H1 (cell line): ENCODE data around the gene GRID1. TPM values are rescaled to one million over a fixed set of nuclear protein-coding genes. Genes with fewer than 3 reads are reported as not detected.

Experiments used
- CTCF ChIA-PET: fragments of 300-600 bp; sonication (Branson Sonifier 250); formaldehyde crosslinking; loops from one replicate; lab custom pipeline; 2021; ENCODE audit not compliant: partially characterized antibody; lab: Charles Lee
- POLR2A ChIA-PET: fragments of 300-600 bp; sonication (Branson Sonifier 250); formaldehyde crosslinking; loops from one replicate; lab custom pipeline; 2021; ENCODE audit warnings: inconsistent platforms; ENCODE audit not compliant: partially characterized antibody; lab: Charles Lee
- DNase-seq, 2 experiments: peaks; one replicate each; pipeline versions ENCODE4 v3.0.0 to v3.0.0-alpha.2; 2010 to 2022; ENCODE audit warnings: low spot score in 2 of 2, low read depth in 1 of 2, mixed read lengths in 1 of 2
- FAIRE-seq: peaks from 2 replicates; lab custom pipeline; 2011; peaks lifted over from hg19 to GRCh38; lab: Jason Lieb, UNC
- H2AFZ ChIP-seq: 2 replicates; pipeline ENCODE4 v1.8.1; 2012; ENCODE audit warnings: low read length, inconsistent platforms
- H2AK5ac ChIP-seq: 2 replicates; pipeline ENCODE4 v1.6.1; 2013; ENCODE audit warnings: low read depth, low read length
- H2BK120ac ChIP-seq: replicated peaks from 2 replicates; pipeline ENCODE3; 2013; ENCODE audit warnings: low read depth, low read length, inconsistent platforms
- H2BK12ac ChIP-seq: 2 replicates; pipeline ENCODE4 v1.6.1; 2013; ENCODE audit warnings: low read depth, low read length
- H2BK15ac ChIP-seq: 2 replicates; pipeline ENCODE4 v1.6.1; 2013; ENCODE audit warnings: low read length
- H2BK20ac ChIP-seq: 2 replicates; pipeline ENCODE4 v1.6.1; 2013; ENCODE audit warnings: low read length
- H2BK5ac ChIP-seq: 2 replicates; pipeline ENCODE4 v1.6.1; 2013; ENCODE audit warnings: low read depth, low read length
- H3K14ac ChIP-seq: 2 replicates; pipeline ENCODE4 v1.6.1; 2013; ENCODE audit warnings: inconsistent platforms; ENCODE audit not compliant: insufficient read length
- H3K18ac ChIP-seq: 2 replicates; pipeline ENCODE4 v1.6.1; 2013; ENCODE audit warnings: low read length; ENCODE audit errors: extremely low read depth
- H3K23ac ChIP-seq: 2 replicates; pipeline ENCODE4 v1.6.1; 2013; ENCODE audit warnings: inconsistent platforms; ENCODE audit not compliant: insufficient read length
- H3K23me2 ChIP-seq: 2 replicates; pipeline ENCODE4 v1.6.1; 2013; ENCODE audit warnings: low read depth, low read length
- H3K27ac ChIP-seq: 2 replicates; pipeline ENCODE4 v1.6.1; 2011; ENCODE audit warnings: low read depth, low read length, inconsistent platforms
- H3K27me3 ChIP-seq, 4 experiments: replicated peaks in 1 of 4; 1 replicate in 1 of 4; 2 replicates in 3 of 4; pipeline versions ENCODE4 v1.6.1 to v1.8.1; 2011 to 2013; ENCODE audit warnings: low read length in 3 of 4, mild to moderate bottlenecking in 3 of 4, inconsistent platforms in 2 of 4, mixed read lengths in 2 of 4, moderate library complexity in 1 of 4; ENCODE audit not compliant: control insufficient read depth in 3 of 4, insufficient read depth in 3 of 4; ENCODE audit errors: extremely low read depth in 1 of 4
- H3K36me3 ChIP-seq, 4 experiments: 2 replicates each; pipeline versions ENCODE4 v1.6.1 to v1.8.1; 2011 to 2013; ENCODE audit warnings: mild to moderate bottlenecking in 4 of 4, low read length in 3 of 4, moderate library complexity in 2 of 4, control low read depth in 1 of 4, inconsistent platforms in 1 of 4; ENCODE audit not compliant: insufficient read depth in 4 of 4, control insufficient read depth in 2 of 4
- H3K4ac ChIP-seq: replicated peaks from 2 replicates; pipeline ENCODE3; 2013; ENCODE audit warnings: low read length, low read depth, mixed read lengths, inconsistent platforms; ENCODE audit not compliant: insufficient read length
- H3K4me1 ChIP-seq, 4 experiments: replicated peaks in 1 of 4; 1 replicate in 1 of 4; 2 replicates in 3 of 4; pipeline versions ENCODE4 v1.6.1 to v1.8.1; 2011 to 2013; ENCODE audit warnings: low read length in 3 of 4, inconsistent platforms in 2 of 4, mixed read lengths in 1 of 4; ENCODE audit not compliant: insufficient read depth in 4 of 4, control insufficient read depth in 3 of 4
- H3K4me2 ChIP-seq, 2 experiments: 2 replicates each; pipeline versions ENCODE4 v1.6.1 to v1.8.1; 2011 to 2013; ENCODE audit warnings: low read depth in 2 of 2, low read length in 2 of 2, control low read depth in 1 of 2, inconsistent platforms in 1 of 2, mild to moderate bottlenecking in 1 of 2; ENCODE audit not compliant: insufficient read depth in 1 of 2
- H3K4me3 ChIP-seq, 4 experiments: fragments of 200-600, 300-600 bp in 1 of 4; sonication (generic), shearing (Covaris generic), sonication (Bioruptor Twin) in 1 of 4; 2 replicates each; pipeline versions ENCODE4 v1.5.1 to v1.8.1; 2011 to 2016; ENCODE audit warnings: low read length in 4 of 4, low read depth in 3 of 4, control low read depth in 2 of 4, inconsistent platforms in 2 of 4, mild to moderate bottlenecking in 2 of 4, mixed read lengths in 1 of 4, moderate library complexity in 1 of 4; ENCODE audit not compliant: insufficient read depth in 2 of 4; ENCODE audit errors: extremely low read depth in 1 of 4
- H3K56ac ChIP-seq: replicated peaks from 2 replicates; pipeline ENCODE3; 2013; ENCODE audit warnings: low read depth, mild to moderate bottlenecking, mixed read lengths, low read length, inconsistent platforms; ENCODE audit not compliant: insufficient read length
- H3K79me1 ChIP-seq: 2 replicates; pipeline ENCODE4 v1.6.1; 2013; ENCODE audit warnings: low read depth, low read length, control low read depth
- H3K79me2 ChIP-seq, 2 experiments: 2 replicates each; pipeline versions ENCODE4 v1.6.1 to v1.8.1; 2012 to 2013; ENCODE audit warnings: low read length in 2 of 2, mild to moderate bottlenecking in 2 of 2, inconsistent platforms in 1 of 2; ENCODE audit not compliant: insufficient read depth in 2 of 2, control insufficient read depth in 1 of 2
- H3K9ac ChIP-seq, 4 experiments: replicated peaks in 1 of 4; 1 replicate in 1 of 4; 2 replicates in 3 of 4; pipeline versions ENCODE4 v1.6.1 to v1.8.1; 2011 to 2013; ENCODE audit warnings: low read depth in 3 of 4, low read length in 3 of 4, control low read depth in 2 of 4, mild to moderate bottlenecking in 2 of 4, moderate library complexity in 2 of 4, inconsistent platforms in 1 of 4; ENCODE audit errors: extremely low read depth in 1 of 4
- H3K9me3 ChIP-seq, 2 experiments: 2 replicates each; pipeline versions ENCODE4 v1.6.1 to v1.8.1; 2012 to 2013; ENCODE audit warnings: mild to moderate bottlenecking in 2 of 2, moderate library complexity in 2 of 2, control low read depth in 1 of 2, inconsistent platforms in 1 of 2, low read depth in 1 of 2, low read length in 1 of 2, mixed read lengths in 1 of 2; ENCODE audit not compliant: insufficient read depth in 2 of 2
- H4K20me1 ChIP-seq, 2 experiments: replicated peaks in 1 of 2; 2 replicates each; pipeline versions ENCODE3 to v1.8.1; 2011 to 2013; ENCODE audit warnings: inconsistent platforms in 2 of 2, low read length in 2 of 2, mild to moderate bottlenecking in 1 of 2; ENCODE audit not compliant: insufficient read depth in 2 of 2, control insufficient read depth in 1 of 2
- H4K5ac ChIP-seq: 2 replicates; pipeline ENCODE4 v1.6.1; 2013; ENCODE audit warnings: low read length, low read depth, mixed read lengths, inconsistent platforms; ENCODE audit not compliant: insufficient read length
- H4K8ac ChIP-seq: 2 replicates; pipeline ENCODE4 v1.8.0; 2013; ENCODE audit warnings: mild to moderate bottlenecking, moderate library complexity, low read length, inconsistent platforms; ENCODE audit not compliant: insufficient read depth; ENCODE audit errors: extremely low read depth
- H4K91ac ChIP-seq: replicated peaks from 2 replicates; pipeline ENCODE3; 2013; ENCODE audit warnings: low read length, mixed read lengths, inconsistent platforms; ENCODE audit not compliant: insufficient read length
- BRCA1 ChIP-seq: IDR thresholded peaks from 2 replicates; pipeline ENCODE4 v1.6.1; 2012; ENCODE audit warnings: low read depth, low read length, improper control_type of control experiment
- GTF2F1 ChIP-seq: IDR thresholded peaks from 2 replicates; pipeline ENCODE4 v1.6.1; 2012; ENCODE audit warnings: low read depth, low read length, improper control_type of control experiment, borderline replicate concordance
- YY1 ChIP-seq: IDR thresholded peaks from 2 replicates; pipeline ENCODE4 v1.6.1; 2011; ENCODE audit warnings: low read depth, mild to moderate bottlenecking, low read length
- WGBS, 2 experiments: shearing (Covaris generic) in 1 of 2; methylation state at CpG; one replicate each; pipeline versions ENCODE4 v1.1.6 to v1.1.7; 2013 to 2015; ENCODE audit warnings: low lambda C conversion rate in 2 of 2, mixed read lengths in 2 of 2, inconsistent platforms in 1 of 2, low coverage in 1 of 2, missing lambda C conversion rate in 1 of 2; ENCODE audit not compliant: insufficient replicate concordance in 2 of 2, insufficient coverage in 1 of 2, insufficient read length in 1 of 2; ENCODE audit errors: extremely low coverage in 1 of 2, missing lambda C conversion rate in 1 of 2; 5-methylcytosine and 5-hydroxymethylcytosine counted together
- polyA plus RNA-seq, 7 experiments: library from polyadenylated mRNA; depleted of rRNA in 3 of 7; stranded (reverse) in 5 of 7; unstranded in 2 of 7; fragments of >200 nt in 5 of 7; fragments of 200-250 nt in 2 of 7; gene quantifications; 1 replicate in 5 of 7; 2 replicates in 1 of 7; 4 replicates in 1 of 7; pipeline versions ENCODE4 v1.2.1 to v1.2.3, GENCODE V29; 2011 to 2013; ENCODE audit warnings: missing spikeins in 2 of 7, mixed read lengths in 2 of 7
- total RNA-seq: library from RNA; stranded (reverse); fragmentation: NEBNext Ultra II Directional; extraction: Animal tissue kit (Norgen Biotek cat#: 25700); gene quantifications from 2 replicates; pipeline ENCODE4 v1.2.1, GENCODE V29; 2021

GRID1 gene
- total and polyA plus RNA-seq, 2 of the 8 experiments (the other 6 are each of a cell fraction or from before 2014, with no cell fraction given), result 0.22 to 0.30 TPM

DNA sequence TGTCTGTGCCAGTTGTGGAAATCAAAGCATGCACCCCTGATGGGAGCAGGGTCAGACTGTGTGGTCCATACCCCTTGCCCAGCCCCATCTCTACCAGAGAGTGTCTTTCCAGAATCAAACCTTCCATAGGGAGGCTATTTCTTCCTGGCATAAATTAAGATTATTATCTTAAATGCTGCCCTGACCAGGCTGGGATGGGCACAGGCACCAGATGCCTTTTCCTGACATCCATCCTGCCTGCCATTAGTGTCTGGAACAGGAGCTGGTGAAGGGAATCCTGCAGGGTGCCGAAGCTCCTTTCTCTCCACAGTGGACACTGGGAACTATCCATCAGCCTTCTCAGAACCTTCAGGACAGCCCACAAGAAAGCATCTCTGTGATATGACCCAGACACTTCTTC is 296.3 kb downstream of the GRID1 start:
- no peak overlapping the region for H3K4me3 ChIP-seq
- H3K27ac ChIP-seq, result no peak overlapping the region
- no peak overlapping the region for H4K5ac ChIP-seq
- no peak overlapping the region for H3K23ac ChIP-seq
- H4K20me1 ChIP-seq, result no peaks in the 10 kb centered on the region
- ChIA-PET CTCF (interaction anchor here (1.1 to 2.3 kb wide), 3 partner anchors 40 to 279 kb away, joined by 3 to 5 read pairs (median 3); no protein-coding TSS in a partner anchor), POLR2A (no interaction called here)
- H3K4me2 ChIP-seq, result no peak overlapping the region
- H2BK15ac ChIP-seq, result no peak overlapping the region
- FAIRE-seq (no peak), DNase-seq (peak in 1 of 2 experiments; percentile 7)
- no peak overlapping the region for H3K18ac ChIP-seq
- no peaks in the 10 kb centered on the region for H3K4me1 ChIP-seq
- H3K4ac ChIP-seq, result no peak overlapping the region
- H3K27me3 ChIP-seq, result no peaks in the 10 kb centered on the region
- H2BK12ac ChIP-seq, result no peak overlapping the region
- H2BK5ac ChIP-seq, result no peak overlapping the region
- H4K8ac ChIP-seq, result no peak overlapping the region
- no peaks in the 10 kb centered on the region for H3K36me3 ChIP-seq
- H3K23me2 ChIP-seq, result no peaks in the 10 kb centered on the region
- H2BK120ac ChIP-seq, result no peak overlapping the region
- H2BK20ac ChIP-seq, result no peak overlapping the region
- H3K9ac ChIP-seq, result no peak overlapping the region
- H2AK5ac ChIP-seq, result no peak overlapping the region
- no peaks in the 10 kb centered on the region for H3K79me1 ChIP-seq
- H3K9me3 ChIP-seq, result no peaks in the 10 kb centered on the region
- no peak overlapping the region for H3K56ac ChIP-seq
- no peaks in the 10 kb centered on the region for H3K79me2 ChIP-seq
- TF ChIP-seq BRCA1 (no peak), YY1 (no peak), GTF2F1 (no peak)
- 88% methylated on average over 1 of the region's 1 CpG; no CpG with 5 or more reads in 1 of the 2 experiments for WGBS, 2 experiments
- no peak overlapping the region for H3K14ac ChIP-seq
- H2AFZ ChIP-seq, result no peak overlapping the region
- H4K91ac ChIP-seq, result no peak overlapping the region
